ENCODE results near the gene NNT. TPM values are rescaled to one million over a fixed set of nuclear protein-coding genes. Genes with fewer than 3 reads are reported as not detected.

The NNT gene
- total and polyA plus RNA-seq, 9 of the 15 experiments (the other 6 are each of a cell fraction or from before 2014, with no cell fraction given), result 21.9 to 68.6 (median 42.2) TPM

- TF ChIP-seq ZBTB2 (IDR thresholded peaks at IDR 0.05), result no peak
- TF ChIP-seq ZNF551 (CRISPR knock-in tag; IDR thresholded peaks at IDR 0.05), result no peak
- no peak for TF ChIP-seq FOXK2 (conservative IDR thresholded peaks at IDR 0.05 in 1 of 2, IDR thresholded peaks at IDR 0.05 in 1 of 2; ENCODE audit: low read depth in 2 of 2)
Observed at GRCh38 chr5:43638546-43638945, 35.6 kb downstream of the NNT start (continued).

GRCh38 chr5:43639566-43639965 lies 36.6 kb downstream of the NNT start:
- Histone ChIP-seq H3K4me1 (replicated peaks in 1 of 2; ENCODE audit: control insufficient read depth in 2 of 2, insufficient read depth in 2 of 2, low read length in 2 of 2) (no peaks in the 10 kb centered on the region), H3K4me2 (ENCODE audit: insufficient read depth, low read length) (no peak overlapping the region), H3K9me3 (replicated peaks; ENCODE audit: control insufficient read depth, insufficient read depth, low read depth, low read length) (no peaks in the 10 kb centered on the region), H4K20me1 (replicated peaks; ENCODE audit: control insufficient read depth, insufficient read depth, low read length) (no peaks in the 10 kb centered on the region), H3K27me3 (ENCODE audit: control insufficient read depth in 2 of 2, insufficient read depth in 2 of 2, low read length in 2 of 2) (no peaks in the 10 kb centered on the region), H3K79me2 (ENCODE audit: control insufficient read depth, insufficient read depth, low read length) (no peaks in the 10 kb centered on the region), H3K9me1 (ENCODE audit: control insufficient read depth, insufficient read depth, low read length) (no peaks in the 10 kb centered on the region), H3K4me3 (no peak overlapping the region), H3K9ac (ENCODE audit: insufficient read depth in 1 of 2, low read depth in 2 of 2, low read length in 2 of 2) (no peak overlapping the region), H3K27ac (ENCODE audit: extremely low read depth, low read depth, low read length) (no peak overlapping the region), H2AFZ (ENCODE audit: low read depth, low read length) (no peak overlapping the region), H3K36me3 (ENCODE audit: control insufficient read depth, insufficient read depth, low read length) (peaks cover 14% of the 10 kb centered on the region; the same call in 2 of the 3 replicates)
- TF ChIP-seq GTF2F1 (IDR thresholded peaks at IDR 0.05; ENCODE audit: low read depth, low read length) (no peak), TSHZ1 (CRISPR knock-in tag; IDR thresholded peaks at IDR 0.05) (no peak)
- no peak for ATAC-seq
- POLR2A ChIA-PET, result interaction anchor here (1.0 kb wide), 1 partner anchor 13 kb away, joined by 4 read pairs; no protein-coding TSS in a partner anchor
- 82% methylated on average over 1 of the region's 1 CpG for WGBS (ENCODE audit: insufficient coverage, low coverage, missing lambda C conversion rate)
- no peak for DNase-seq (ENCODE audit: extremely low read depth in 1 of 4, low spot score in 3 of 4)
- FAIRE-seq, result no peak
- in situ Hi-C loops (cut with MboI), result no loop called here
- BruUV-seq (replicated peaks), result no TSS peak
- intact Hi-C loops (cut with micrococcal nuclease), result no loop called here
- CTCF ChIA-PET (ENCODE audit: low intra/inter-chr PET ratio), result no interaction called here

All from K562 (cell line).